ENCODE data around the gene SLC25A20.

SLC25A20 gene

DNA sequence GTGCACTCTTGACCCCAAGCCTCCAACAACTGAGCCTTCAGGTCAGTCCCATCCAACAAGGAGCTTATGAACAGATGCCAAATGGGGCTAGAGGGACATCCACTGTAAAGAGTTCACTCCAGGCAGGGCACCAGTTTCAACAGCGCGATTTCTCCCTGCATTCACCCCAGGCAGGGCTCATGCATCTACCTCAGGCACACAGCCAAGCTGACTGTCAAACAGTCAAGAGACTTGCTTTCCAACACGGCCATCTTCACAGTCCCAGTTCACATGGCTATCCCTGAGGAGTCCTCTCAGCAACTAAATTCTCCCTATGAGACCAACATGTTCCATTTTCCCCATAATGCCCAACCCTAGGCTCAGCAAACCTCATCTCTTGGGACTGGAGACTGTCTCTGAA, 17.7 kb downstream of the SLC25A20 start:
- no peak for TF ChIP-seq EP300 (IDR thresholded peaks at IDR 0.05; ENCODE audit: borderline replicate concordance)
- no peak for TF ChIP-seq ZBTB7A (IDR thresholded peaks at IDR 0.05; ENCODE audit: low read depth)
- no peak for TF ChIP-seq TEAD4 (IDR thresholded peaks at IDR 0.05)

DNA sequence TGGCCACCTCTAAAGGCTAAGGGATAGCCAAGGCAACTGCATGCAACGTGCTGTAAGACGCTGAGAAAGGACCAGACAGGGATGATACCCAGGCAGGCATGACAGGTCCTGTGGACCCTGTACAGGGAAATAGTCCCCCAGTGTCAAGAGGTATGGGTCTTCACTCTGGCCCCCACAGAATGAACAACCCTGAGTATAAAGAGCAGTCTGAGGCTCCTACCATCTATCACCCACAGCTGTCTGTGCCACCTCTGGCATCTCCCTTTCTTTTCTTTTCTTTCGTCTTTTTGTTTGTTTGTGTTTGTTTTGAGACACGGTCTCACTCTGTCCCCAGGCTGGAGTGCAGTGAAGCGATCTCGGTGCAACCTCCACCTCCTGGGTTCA, 18.7 kb downstream of the SLC25A20 start:
- TF ChIP-seq EGR1 (IDR thresholded peaks at IDR 0.05) (no peak), TAF1 (IDR thresholded peaks at IDR 0.05; ENCODE audit: low read depth) (no peak), EP300 (IDR thresholded peaks at IDR 0.05; ENCODE audit: borderline replicate concordance) (no peak), CEBPB (IDR thresholded peaks at IDR 0.05) (no peak), FOXM1 (IDR thresholded peaks at IDR 0.05; ENCODE audit: borderline replicate concordance, low read depth) (no peak), ZBTB7A (IDR thresholded peaks at IDR 0.05; ENCODE audit: low read depth) (no peak), CREB1 (IDR thresholded peaks at IDR 0.05; ENCODE audit: low read depth) (no peak), NFIC (IDR thresholded peaks at IDR 0.05) (no peak), TCF12 (IDR thresholded peaks at IDR 0.05; ENCODE audit: low read depth) (no peak), YY1 (IDR thresholded peaks at IDR 0.05; ENCODE audit: low read depth) (no peak), TEAD4 (IDR thresholded peaks at IDR 0.05) (no peak)
- TF ChIP-seq, protein P1, sequence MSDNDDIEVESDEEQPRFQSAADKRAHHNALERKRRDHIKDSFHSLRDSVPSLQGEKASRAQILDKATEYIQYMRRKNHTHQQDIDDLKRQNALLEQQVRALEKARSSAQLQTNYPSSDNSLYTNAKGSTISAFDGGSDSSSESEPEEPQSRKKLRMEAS (IDR thresholded peaks at IDR 0.05): no peak
- TF ChIP-seq, protein P2, sequence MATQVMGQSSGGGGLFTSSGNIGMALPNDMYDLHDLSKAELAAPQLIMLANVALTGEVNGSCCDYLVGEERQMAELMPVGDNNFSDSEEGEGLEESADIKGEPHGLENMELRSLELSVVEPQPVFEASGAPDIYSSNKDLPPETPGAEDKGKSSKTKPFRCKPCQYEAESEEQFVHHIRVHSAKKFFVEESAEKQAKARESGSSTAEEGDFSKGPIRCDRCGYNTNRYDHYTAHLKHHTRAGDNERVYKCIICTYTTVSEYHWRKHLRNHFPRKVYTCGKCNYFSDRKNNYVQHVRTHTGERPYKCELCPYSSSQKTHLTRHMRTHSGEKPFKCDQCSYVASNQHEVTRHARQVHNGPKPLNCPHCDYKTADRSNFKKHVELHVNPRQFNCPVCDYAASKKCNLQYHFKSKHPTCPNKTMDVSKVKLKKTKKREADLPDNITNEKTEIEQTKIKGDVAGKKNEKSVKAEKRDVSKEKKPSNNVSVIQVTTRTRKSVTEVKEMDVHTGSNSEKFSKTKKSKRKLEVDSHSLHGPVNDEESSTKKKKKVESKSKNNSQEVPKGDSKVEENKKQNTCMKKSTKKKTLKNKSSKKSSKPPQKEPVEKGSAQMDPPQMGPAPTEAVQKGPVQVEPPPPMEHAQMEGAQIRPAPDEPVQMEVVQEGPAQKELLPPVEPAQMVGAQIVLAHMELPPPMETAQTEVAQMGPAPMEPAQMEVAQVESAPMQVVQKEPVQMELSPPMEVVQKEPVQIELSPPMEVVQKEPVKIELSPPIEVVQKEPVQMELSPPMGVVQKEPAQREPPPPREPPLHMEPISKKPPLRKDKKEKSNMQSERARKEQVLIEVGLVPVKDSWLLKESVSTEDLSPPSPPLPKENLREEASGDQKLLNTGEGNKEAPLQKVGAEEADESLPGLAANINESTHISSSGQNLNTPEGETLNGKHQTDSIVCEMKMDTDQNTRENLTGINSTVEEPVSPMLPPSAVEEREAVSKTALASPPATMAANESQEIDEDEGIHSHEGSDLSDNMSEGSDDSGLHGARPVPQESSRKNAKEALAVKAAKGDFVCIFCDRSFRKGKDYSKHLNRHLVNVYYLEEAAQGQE (IDR thresholded peaks at IDR 0.05; ENCODE audit: low read depth): no peak
- TF ChIP-seq, protein P3, sequence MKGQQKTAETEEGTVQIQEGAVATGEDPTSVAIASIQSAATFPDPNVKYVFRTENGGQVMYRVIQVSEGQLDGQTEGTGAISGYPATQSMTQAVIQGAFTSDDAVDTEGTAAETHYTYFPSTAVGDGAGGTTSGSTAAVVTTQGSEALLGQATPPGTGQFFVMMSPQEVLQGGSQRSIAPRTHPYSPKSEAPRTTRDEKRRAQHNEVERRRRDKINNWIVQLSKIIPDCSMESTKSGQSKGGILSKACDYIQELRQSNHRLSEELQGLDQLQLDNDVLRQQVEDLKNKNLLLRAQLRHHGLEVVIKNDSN (IDR thresholded peaks at IDR 0.05): no peak

DNA sequence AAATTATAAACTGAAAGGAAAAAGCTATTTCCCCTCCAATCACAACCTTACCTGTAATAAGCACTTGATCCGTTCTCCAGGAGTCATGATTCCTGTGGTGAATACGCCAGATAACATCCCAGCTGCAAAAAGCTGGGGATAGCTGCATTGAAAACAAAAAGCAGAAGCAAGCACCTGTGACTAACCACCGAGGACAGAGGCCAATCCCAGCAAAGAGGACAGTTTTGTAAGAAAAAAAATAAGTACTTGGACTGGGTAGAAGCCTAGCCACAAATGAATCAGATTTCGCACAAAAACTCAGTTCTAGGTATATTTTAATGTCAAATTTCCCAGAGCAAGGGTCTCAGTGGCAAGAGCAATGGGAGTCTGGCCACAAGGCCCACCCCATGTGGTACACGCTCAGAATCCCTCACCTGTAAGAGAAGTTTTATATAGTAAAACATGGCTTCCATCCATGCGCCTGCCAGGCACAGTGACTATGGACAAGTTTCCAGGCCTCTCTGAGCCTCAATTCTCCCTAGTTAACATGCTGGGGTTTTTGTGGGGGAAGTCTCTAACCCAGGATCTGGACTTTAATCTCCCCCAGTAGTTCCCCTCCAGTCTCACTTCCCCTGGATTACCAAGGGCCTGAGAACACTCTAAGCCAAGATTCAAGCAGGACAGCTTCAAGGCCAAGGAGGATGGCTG, 19.2 kb downstream of the SLC25A20 start:
- TF ChIP-seq YY1 (IDR thresholded peaks at IDR 0.05; ENCODE audit: low read depth): no peak

DNA sequence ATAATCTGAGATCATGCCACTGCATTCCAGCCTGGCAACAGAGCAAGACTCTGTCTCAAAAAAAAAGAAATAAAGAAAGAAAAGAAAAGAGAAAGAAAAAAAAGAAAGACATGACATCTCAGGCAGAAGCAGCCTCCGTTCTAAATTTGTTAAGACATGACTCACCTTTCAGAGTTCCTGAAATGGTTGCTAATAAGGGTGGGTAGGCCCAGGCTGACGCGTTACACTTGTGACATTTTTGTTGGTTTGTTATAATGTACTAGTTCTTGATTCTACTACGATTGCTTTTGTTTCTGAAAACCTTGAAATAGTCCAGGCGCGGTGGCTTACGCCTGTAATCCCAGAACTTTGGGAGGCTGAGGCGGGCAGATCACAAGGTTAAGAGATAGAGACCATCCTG, 21.0 kb downstream of the SLC25A20 start:
- TF ChIP-seq TCF12 (IDR thresholded peaks at IDR 0.05; ENCODE audit: low read depth): no peak
- TF ChIP-seq EGR1 (IDR thresholded peaks at IDR 0.05): no peak
- no peak for TF ChIP-seq YY1 (IDR thresholded peaks at IDR 0.05; ENCODE audit: low read depth)
- TF ChIP-seq, protein P3 (IDR thresholded peaks at IDR 0.05): no peak
- no peak for TF ChIP-seq ZBTB7A (IDR thresholded peaks at IDR 0.05; ENCODE audit: low read depth)
- TF ChIP-seq, protein P2 (IDR thresholded peaks at IDR 0.05; ENCODE audit: low read depth): no peak
- TF ChIP-seq RAD21 (IDR thresholded peaks at IDR 0.05; ENCODE audit: low read depth): no peak
- no peak for TF ChIP-seq NFIC (IDR thresholded peaks at IDR 0.05)

DNA sequence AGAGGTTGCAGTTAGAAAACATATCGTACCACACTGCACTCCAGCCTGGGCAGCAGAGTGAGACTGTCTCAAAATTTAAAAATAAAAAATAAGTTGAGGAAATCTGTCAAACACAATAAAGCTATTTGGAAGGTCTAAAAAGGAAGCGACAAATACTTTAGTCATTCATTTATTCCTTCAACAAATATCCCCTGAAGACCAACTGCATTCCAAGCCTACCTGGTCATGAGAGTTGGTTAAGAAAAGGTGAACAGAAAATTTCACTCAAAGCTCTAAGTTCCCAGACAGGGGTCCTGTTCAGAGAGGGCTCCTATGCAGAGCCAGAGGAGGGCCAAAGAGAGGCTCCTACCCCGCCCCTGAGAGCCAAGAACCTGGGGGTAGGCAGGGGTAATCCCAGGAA, 35.6 kb downstream of the SLC25A20 start:
- no peak for TF ChIP-seq CEBPB (IDR thresholded peaks at IDR 0.05)

DNA sequence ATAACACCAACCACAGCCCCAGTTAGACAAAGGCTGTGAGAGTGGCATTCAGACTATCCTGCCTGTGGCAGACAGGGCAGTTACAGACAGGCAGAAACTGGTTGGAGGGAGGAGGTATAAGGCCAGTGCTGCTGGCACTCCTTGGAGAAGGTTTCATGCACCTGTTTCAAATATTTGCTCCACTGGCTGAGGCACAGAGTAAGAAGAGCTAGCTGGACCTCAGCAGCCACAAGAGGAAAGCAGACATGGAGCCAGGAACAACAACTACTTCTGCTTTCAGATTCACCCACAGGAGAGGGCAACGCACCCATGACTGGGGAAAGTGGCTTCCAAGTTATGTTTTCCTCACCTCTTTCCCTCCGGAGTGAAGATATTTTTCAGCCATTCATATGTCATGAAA, 39.5 kb downstream of the SLC25A20 start:
- TF ChIP-seq RAD21 (IDR thresholded peaks at IDR 0.05; ENCODE audit: low read depth) (no peak), TAF1 (IDR thresholded peaks at IDR 0.05; ENCODE audit: low read depth) (no peak), EP300 (IDR thresholded peaks at IDR 0.05; ENCODE audit: borderline replicate concordance) (no peak), NFIC (IDR thresholded peaks at IDR 0.05) (no peak), EGR1 (IDR thresholded peaks at IDR 0.05) (no peak)
- TF ChIP-seq, protein P3 (IDR thresholded peaks at IDR 0.05): no peak
- TF ChIP-seq, protein P2 (IDR thresholded peaks at IDR 0.05; ENCODE audit: low read depth): no peak

All from Ishikawa (cell line).